Panc1 (cell line): ENCODE data around the gene CMTM7.

ENCODE experiments used
- CTCF ChIP-seq: fragments of 450-650 bp; IDR thresholded peaks from 2 replicates; pipeline ENCODE4 v1.5.1; 2017; ENCODE audit warnings: mild to moderate bottlenecking
- POLR2AphosphoS5 ChIP-seq: IDR thresholded peaks from 2 replicates; pipeline ENCODE4 v1.6.1; 2012; ENCODE audit warnings: mild to moderate bottlenecking, low read depth, low read length, moderate library complexity

GRCh38 chr3:32381922-32382321 is 9.7 kb upstream of the CMTM7 start:
- TF ChIP-seq CTCF (no peak), POLR2AphosphoS5 (no peak)
